WI38 (cell line): ENCODE results near the gene PLCD1.

ENCODE experiments used
- H3K4me3 ChIP-seq: 2 replicates; pipeline ENCODE4 v1.5.1; 2011; ENCODE audit warnings: low read depth, mild to moderate bottlenecking, control low read depth, low read length
- TF ChIP-seq, protein P1 (sequence below): IDR thresholded peaks from 2 replicates; pipeline ENCODE4 v1.5.1; 2012; ENCODE audit warnings: low read depth, mild to moderate bottlenecking, control low read depth, low read length

Gene PLCD1

DNA sequence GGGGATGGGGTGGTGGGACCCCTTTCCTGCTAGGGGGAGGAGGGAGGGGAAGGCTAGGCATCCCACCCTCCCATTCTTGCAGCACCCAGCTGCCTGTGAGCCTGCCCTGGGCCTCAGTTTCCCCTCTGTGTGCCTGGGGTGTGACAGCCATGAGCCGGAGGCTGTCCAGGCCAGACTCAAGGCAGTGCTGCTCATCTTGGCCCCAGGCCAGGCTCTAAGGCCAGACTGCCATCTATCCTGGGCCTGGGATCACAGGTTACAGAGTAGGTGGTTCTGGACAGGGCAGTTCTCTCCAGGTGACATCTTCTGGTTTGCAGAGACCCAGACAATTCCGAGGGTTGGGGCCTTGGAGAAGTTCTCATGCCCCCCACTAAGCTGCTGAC, 42.1 kb downstream of the PLCD1 start:
- TF ChIP-seq, protein P1, sequence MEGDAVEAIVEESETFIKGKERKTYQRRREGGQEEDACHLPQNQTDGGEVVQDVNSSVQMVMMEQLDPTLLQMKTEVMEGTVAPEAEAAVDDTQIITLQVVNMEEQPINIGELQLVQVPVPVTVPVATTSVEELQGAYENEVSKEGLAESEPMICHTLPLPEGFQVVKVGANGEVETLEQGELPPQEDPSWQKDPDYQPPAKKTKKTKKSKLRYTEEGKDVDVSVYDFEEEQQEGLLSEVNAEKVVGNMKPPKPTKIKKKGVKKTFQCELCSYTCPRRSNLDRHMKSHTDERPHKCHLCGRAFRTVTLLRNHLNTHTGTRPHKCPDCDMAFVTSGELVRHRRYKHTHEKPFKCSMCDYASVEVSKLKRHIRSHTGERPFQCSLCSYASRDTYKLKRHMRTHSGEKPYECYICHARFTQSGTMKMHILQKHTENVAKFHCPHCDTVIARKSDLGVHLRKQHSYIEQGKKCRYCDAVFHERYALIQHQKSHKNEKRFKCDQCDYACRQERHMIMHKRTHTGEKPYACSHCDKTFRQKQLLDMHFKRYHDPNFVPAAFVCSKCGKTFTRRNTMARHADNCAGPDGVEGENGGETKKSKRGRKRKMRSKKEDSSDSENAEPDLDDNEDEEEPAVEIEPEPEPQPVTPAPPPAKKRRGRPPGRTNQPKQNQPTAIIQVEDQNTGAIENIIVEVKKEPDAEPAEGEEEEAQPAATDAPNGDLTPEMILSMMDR = no peak
- no peak overlapping the region for H3K4me3 ChIP-seq

- H3K4me3 ChIP-seq = no peak overlapping the region
- TF ChIP-seq, protein P1 = no peak
Observed at GRCh38 chr3:37986479-37987314, 42.7 kb downstream of the PLCD1 start.

DNA sequence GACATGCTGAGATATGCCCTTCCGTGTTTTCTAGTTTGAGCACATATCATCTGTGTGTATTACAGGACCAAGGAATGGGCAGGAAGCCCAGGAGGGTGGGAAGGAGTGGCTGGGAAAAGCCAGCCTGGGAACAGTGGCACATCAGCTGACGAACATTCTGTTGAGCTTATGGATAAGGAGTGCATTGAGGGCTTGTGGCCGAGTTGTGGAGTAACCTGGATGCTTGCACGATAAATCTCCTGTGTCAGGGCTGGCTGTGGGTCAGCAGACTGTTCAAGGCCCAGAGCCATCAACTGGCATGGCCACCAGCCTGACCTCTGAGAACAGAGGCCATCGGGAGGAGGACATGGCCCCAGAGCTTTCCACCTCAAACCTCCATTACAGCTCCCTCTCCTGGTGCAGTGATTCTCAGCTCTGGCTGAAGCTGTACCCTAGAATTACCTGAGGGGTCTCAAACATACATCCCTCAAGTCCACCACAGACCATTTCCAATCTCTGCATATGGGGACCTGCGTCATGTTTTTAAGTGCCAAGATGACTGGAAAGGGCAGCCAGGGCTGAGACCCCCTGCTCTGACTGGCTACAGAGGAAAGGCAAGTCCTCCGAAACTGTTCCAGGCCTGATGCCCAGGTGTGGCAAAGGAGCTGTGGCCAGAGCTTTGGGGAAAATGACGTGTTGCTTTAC, 43.7 kb downstream of the PLCD1 start:
- H3K4me3 ChIP-seq = no peak overlapping the region
- TF ChIP-seq, protein P1 = no peak

- TF ChIP-seq, protein P1 = no peak
- H3K4me3 ChIP-seq = no peak overlapping the region
Observed at GRCh38 chr3:37984596-37984995, 44.8 kb downstream of the PLCD1 start.

GRCh38 chr3:37984051-37984450, 45.4 kb downstream of the PLCD1 start:
- TF ChIP-seq, protein P1 = no peak
- H3K4me3 ChIP-seq = no peak overlapping the region

DNA sequence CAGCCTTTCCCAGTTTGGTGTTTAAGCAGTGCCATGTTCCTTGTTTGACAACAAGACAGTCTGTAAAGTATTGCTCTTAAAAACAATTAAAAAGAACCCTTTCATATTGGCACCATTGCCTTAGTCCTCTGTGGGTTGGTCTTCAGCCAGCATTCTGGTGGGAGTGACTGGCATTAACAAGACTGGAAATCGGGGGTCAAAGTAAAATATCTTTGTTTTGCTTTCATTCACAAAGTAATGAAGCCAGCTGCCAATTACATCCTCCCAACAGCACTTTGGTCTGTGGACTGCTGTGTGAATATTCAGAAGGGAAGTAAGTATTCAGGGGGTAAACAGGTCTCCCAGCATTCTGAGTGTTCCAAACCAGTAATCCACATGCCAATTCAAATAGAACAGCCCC, 47.1 kb downstream of the PLCD1 start:
- TF ChIP-seq, protein P1 = no peak
- H3K4me3 ChIP-seq = no peak overlapping the region

DNA sequence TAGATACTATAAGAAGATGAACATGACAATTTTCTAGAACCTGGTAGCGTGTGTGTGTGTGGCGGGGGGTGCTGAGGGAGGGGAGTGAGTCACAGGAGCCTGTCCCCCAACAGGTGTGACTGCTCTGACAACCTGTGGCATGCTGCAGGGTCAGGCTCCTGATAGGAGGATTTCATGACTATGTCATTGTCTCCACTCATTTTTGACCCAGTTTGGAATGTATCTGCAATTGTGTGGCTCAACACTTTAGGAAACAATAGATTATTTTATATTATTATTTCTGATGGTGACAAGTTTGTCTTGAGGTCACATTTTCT, 48.1 kb downstream of the PLCD1 start:
- TF ChIP-seq, protein P1 = no peak
- no peak overlapping the region for H3K4me3 ChIP-seq
